Parathyroid adenoma (tissue), 2 donors: ENCODE measurements around the gene DYNLRB1.

Source experiments
- H2AFZ ChIP-seq: fragments of 300-600 bp; sonication (generic); one replicate; pipeline ENCODE4 v1.7.0; 2017; ENCODE audit warnings: antibody characterized with exemption, mild to moderate bottlenecking
- H3K27ac ChIP-seq: fragments of 300-600 bp; sonication (generic); one replicate; pipeline ENCODE4 v1.7.0; 2017
- H3K27me3 ChIP-seq: fragments of 300-600 bp; sonication (generic); one replicate; pipeline ENCODE4 v1.7.0; 2017; ENCODE audit warnings: low read length; ENCODE audit not compliant: control insufficient read depth, insufficient read depth
- H3K36me3 ChIP-seq: fragments of 300-600 bp; sonication (generic); one replicate; pipeline ENCODE4 v1.7.0; 2017; ENCODE audit warnings: low read length; ENCODE audit not compliant: control insufficient read depth, insufficient read depth
- H3K4me1 ChIP-seq: fragments of 300-600 bp; sonication (generic); one replicate; pipeline ENCODE4 v1.7.0; 2017; ENCODE audit warnings: control low read depth
- H3K4me2 ChIP-seq: fragments of 300-600 bp; sonication (generic); one replicate; pipeline ENCODE4 v1.7.0; 2017; ENCODE audit warnings: low read length
- H3K4me3 ChIP-seq: fragments of 300-600 bp; sonication (generic); one replicate; pipeline ENCODE4 v1.7.0; 2017; ENCODE audit warnings: low read depth, low read length
- H3K79me2 ChIP-seq: fragments of 300-600 bp; sonication (generic); one replicate; pipeline ENCODE4 v1.7.0; 2017; ENCODE audit warnings: control low read depth
- H3K9ac ChIP-seq: fragments of 300-600 bp; sonication (generic); one replicate; pipeline ENCODE4 v1.7.0; 2017; ENCODE audit warnings: mild to moderate bottlenecking
- H3K9me3 ChIP-seq: fragments of 300-600 bp; sonication (generic); one replicate; pipeline ENCODE4 v1.7.0; 2017; ENCODE audit warnings: low read length; ENCODE audit not compliant: control insufficient read depth
- CTCF ChIP-seq: fragments of 300-600 bp; sonication (generic); IDR thresholded peaks from one replicate; pipeline ENCODE4 v1.7.0; 2017; ENCODE audit warnings: antibody characterized with exemption, mild to moderate bottlenecking
- donor health status: primary hyperparathyroidism.

DYNLRB1 gene

GRCh38 chr20:34561661-34562060, 45.4 kb downstream of the DYNLRB1 start:
- H3K27ac ChIP-seq, result no peak overlapping the region
- no peaks in the 10 kb centered on the region for H3K79me2 ChIP-seq
- TF ChIP-seq CTCF, result no peak
- no peaks in the 10 kb centered on the region for H3K27me3 ChIP-seq
- no peaks in the 10 kb centered on the region for H3K4me1 ChIP-seq
- H3K9ac ChIP-seq, result no peak overlapping the region
- H3K4me2 ChIP-seq, result no peak overlapping the region
- H2AFZ ChIP-seq, result no peak overlapping the region
- H3K9me3 ChIP-seq, result no peaks in the 10 kb centered on the region
- H3K4me3 ChIP-seq, result no peak overlapping the region
- no peaks in the 10 kb centered on the region for H3K36me3 ChIP-seq

- no peaks in the 10 kb centered on the region for H3K27me3 ChIP-seq
- no peak overlapping the region for H3K4me3 ChIP-seq
- no peak overlapping the region for H3K4me2 ChIP-seq
- H3K4me1 ChIP-seq, result no peaks in the 10 kb centered on the region
- no peaks in the 10 kb centered on the region for H3K9me3 ChIP-seq
- TF ChIP-seq CTCF, result no peak
- H3K36me3 ChIP-seq, result no peaks in the 10 kb centered on the region
- H3K79me2 ChIP-seq, result no peaks in the 10 kb centered on the region
- no peak overlapping the region for H3K27ac ChIP-seq
- H2AFZ ChIP-seq, result no peak overlapping the region
- no peak overlapping the region for H3K9ac ChIP-seq
Observed at GRCh38 chr20:34562641-34563040, 46.4 kb downstream of the DYNLRB1 start.

- Histone ChIP-seq H3K4me2 (no peak overlapping the region), H3K4me3 (no peak overlapping the region), H2AFZ (no peak overlapping the region), H3K27ac (no peak overlapping the region), H3K4me1 (no peaks in the 10 kb centered on the region), H3K9ac (no peak overlapping the region), H3K9me3 (no peaks in the 10 kb centered on the region), H3K79me2 (no peaks in the 10 kb centered on the region), H3K27me3 (no peaks in the 10 kb centered on the region), H3K36me3 (no peaks in the 10 kb centered on the region)
- no peak for TF ChIP-seq CTCF
Observed at GRCh38 chr20:34564833-34565232, 48.6 kb downstream of the DYNLRB1 start.

GRCh38 chr20:34566978-34567891, 51.0 kb downstream of the DYNLRB1 start:
- Histone ChIP-seq H3K36me3 (no peaks in the 10 kb centered on the region), H2AFZ (no peak overlapping the region), H3K9me3 (no peaks in the 10 kb centered on the region), H3K79me2 (no peaks in the 10 kb centered on the region), H3K4me3 (no peak overlapping the region), H3K9ac (no peak overlapping the region), H3K4me2 (no peak overlapping the region), H3K27ac (no peak overlapping the region), H3K4me1 (no peaks in the 10 kb centered on the region), H3K27me3 (no peaks in the 10 kb centered on the region)
- TF ChIP-seq CTCF, result no peak
